Measurements from ENCODE around the gene MPP2.

Gene MPP2

DNA sequence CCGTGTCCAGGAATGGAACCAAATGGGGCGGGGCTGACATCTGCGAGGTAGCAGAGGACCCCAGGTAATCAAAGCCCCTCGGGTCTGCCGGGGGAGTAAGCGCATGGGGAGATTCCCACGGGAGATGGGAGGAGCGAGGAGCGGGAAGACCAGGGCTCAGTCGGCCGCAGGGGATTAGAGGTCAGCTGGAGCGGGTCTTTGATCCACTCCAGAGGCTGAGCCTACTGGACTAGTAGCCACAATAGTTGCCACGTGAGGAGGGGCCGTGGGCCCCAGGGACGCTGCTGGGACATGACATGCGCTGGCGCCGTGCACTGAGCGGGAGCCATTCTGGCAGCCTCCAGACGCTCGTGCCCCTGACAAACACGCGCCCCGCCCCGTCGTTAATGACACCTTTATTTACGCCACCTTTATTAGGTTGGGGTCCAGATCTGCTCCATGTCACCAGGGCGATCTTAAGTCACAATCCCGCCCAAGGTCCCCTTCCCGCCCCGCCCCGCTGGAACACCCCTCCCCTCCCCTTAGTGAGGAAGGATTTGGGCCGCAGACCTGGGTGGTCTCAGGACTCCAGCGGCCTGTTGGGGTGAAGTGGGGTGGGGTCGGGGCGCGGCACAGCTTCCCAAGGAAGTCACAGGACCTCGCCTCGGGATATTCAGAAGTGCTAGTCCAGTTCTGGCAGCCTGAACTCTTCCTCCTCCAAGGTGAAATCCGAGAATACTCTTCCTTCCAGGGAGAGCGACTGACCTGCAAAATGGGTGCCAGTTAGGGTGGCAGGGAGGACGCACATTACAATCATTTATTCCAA lies 19.9 kb upstream of the MPP2 start:
- no peak overlapping the region for H3K27ac ChIP-seq (ENCODE audit: low read length)
- H3K9me2 ChIP-seq (replicated peaks; ENCODE audit: insufficient read depth, low read length) = no peaks in the 10 kb centered on the region
- no peaks in the 10 kb centered on the region for H3F3A ChIP-seq (ENCODE audit: insufficient read depth, low read length)
- H4K20me1 ChIP-seq (ENCODE audit: insufficient read depth, low read length) = no peaks in the 10 kb centered on the region
- TF ChIP-seq, protein P1, sequence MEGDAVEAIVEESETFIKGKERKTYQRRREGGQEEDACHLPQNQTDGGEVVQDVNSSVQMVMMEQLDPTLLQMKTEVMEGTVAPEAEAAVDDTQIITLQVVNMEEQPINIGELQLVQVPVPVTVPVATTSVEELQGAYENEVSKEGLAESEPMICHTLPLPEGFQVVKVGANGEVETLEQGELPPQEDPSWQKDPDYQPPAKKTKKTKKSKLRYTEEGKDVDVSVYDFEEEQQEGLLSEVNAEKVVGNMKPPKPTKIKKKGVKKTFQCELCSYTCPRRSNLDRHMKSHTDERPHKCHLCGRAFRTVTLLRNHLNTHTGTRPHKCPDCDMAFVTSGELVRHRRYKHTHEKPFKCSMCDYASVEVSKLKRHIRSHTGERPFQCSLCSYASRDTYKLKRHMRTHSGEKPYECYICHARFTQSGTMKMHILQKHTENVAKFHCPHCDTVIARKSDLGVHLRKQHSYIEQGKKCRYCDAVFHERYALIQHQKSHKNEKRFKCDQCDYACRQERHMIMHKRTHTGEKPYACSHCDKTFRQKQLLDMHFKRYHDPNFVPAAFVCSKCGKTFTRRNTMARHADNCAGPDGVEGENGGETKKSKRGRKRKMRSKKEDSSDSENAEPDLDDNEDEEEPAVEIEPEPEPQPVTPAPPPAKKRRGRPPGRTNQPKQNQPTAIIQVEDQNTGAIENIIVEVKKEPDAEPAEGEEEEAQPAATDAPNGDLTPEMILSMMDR (IDR thresholded peaks at IDR 0.05; ENCODE audit: low read length) = no peak
- no peak for TF ChIP-seq EZH2 (optimal IDR thresholded peaks at IDR 0.05; ENCODE audit: low read depth, low read length)
- no peak for TF ChIP-seq EZH2phosphoT487 (IDR thresholded peaks at IDR 0.05; ENCODE audit: low read length)
- H3K9ac ChIP-seq (ENCODE audit: low read length) = no peak overlapping the region
- H3K4me2 ChIP-seq (ENCODE audit: low read depth, low read length) = peak overlapping the region; percentile 21; the same call in 1 of the 2 replicates
- no peaks in the 10 kb centered on the region for H3K79me2 ChIP-seq (ENCODE audit: low read length)
- peaks cover 28% of the 10 kb centered on the region for H3K27me3 ChIP-seq (replicated peaks; ENCODE audit: insufficient read depth, low read length)
- H3K9me3 ChIP-seq (replicated peaks; ENCODE audit: insufficient read depth, low read length) = no peaks in the 10 kb centered on the region
- no peak for DNase-seq
- H3K4me1 ChIP-seq (ENCODE audit: low read length) = 0 out of 2 replicates have a peak, but pooled peaks cover 3% of the 10 kb centered on the region
- H3K36me3 ChIP-seq (replicated peaks; ENCODE audit: insufficient read depth, low read length) = no peaks in the 10 kb centered on the region
- H3K4me3 ChIP-seq (ENCODE audit: low read length) = no peak overlapping the region
- H2AFZ ChIP-seq (ENCODE audit: low read length) = no peak overlapping the region

- H3K9me3 ChIP-seq (replicated peaks; ENCODE audit: insufficient read depth, low read length) = no peaks in the 10 kb centered on the region
- H3K4me1 ChIP-seq (ENCODE audit: low read length) = 0 out of 2 replicates have a peak, but pooled peaks cover 3% of the 10 kb centered on the region
- TF ChIP-seq, protein P1 (IDR thresholded peaks at IDR 0.05; ENCODE audit: low read length) = no peak
- no peak for TF ChIP-seq EZH2 (optimal IDR thresholded peaks at IDR 0.05; ENCODE audit: low read depth, low read length)
- TF ChIP-seq EZH2phosphoT487 (IDR thresholded peaks at IDR 0.05; ENCODE audit: low read length) = no peak
- no peak overlapping the region for H3K27ac ChIP-seq (ENCODE audit: low read length)
- no peak for DNase-seq
- H3K9ac ChIP-seq (ENCODE audit: low read length) = no peak overlapping the region
- H3F3A ChIP-seq (ENCODE audit: insufficient read depth, low read length) = no peaks in the 10 kb centered on the region
- no peaks in the 10 kb centered on the region for H3K79me2 ChIP-seq (ENCODE audit: low read length)
- H2AFZ ChIP-seq (ENCODE audit: low read length) = no peak overlapping the region
- H3K4me2 ChIP-seq (ENCODE audit: low read depth, low read length) = no peak overlapping the region
- H3K4me3 ChIP-seq (ENCODE audit: low read length) = no peak overlapping the region
- H3K36me3 ChIP-seq (replicated peaks; ENCODE audit: insufficient read depth, low read length) = no peaks in the 10 kb centered on the region
- H3K27me3 ChIP-seq (replicated peaks; ENCODE audit: insufficient read depth, low read length) = peaks cover 28% of the 10 kb centered on the region
- H4K20me1 ChIP-seq (ENCODE audit: insufficient read depth, low read length) = no peaks in the 10 kb centered on the region
- no peaks in the 10 kb centered on the region for H3K9me2 ChIP-seq (replicated peaks; ENCODE audit: insufficient read depth, low read length)
Observed at GRCh38 chr17:43924558-43924957, 17.2 kb upstream of the MPP2 start.

- Histone ChIP-seq H3K9me2 (replicated peaks; ENCODE audit: insufficient read depth, low read length) (no peaks in the 10 kb centered on the region), H3K27ac (ENCODE audit: low read length) (no peak overlapping the region), H3K4me1 (ENCODE audit: low read length) (no peaks in the 10 kb centered on the region), H3K36me3 (replicated peaks; ENCODE audit: insufficient read depth, low read length) (no peaks in the 10 kb centered on the region), H3K9me3 (replicated peaks; ENCODE audit: insufficient read depth, low read length) (no peaks in the 10 kb centered on the region), H3K4me3 (ENCODE audit: low read length) (no peak overlapping the region), H3K4me2 (ENCODE audit: low read depth, low read length) (no peak overlapping the region), H4K20me1 (ENCODE audit: insufficient read depth, low read length) (no peaks in the 10 kb centered on the region), H3K9ac (ENCODE audit: low read length) (no peak overlapping the region), H3K27me3 (replicated peaks; ENCODE audit: insufficient read depth, low read length) (peaks cover 3% of the 10 kb centered on the region), H2AFZ (ENCODE audit: low read length) (no peak overlapping the region), H3K79me2 (ENCODE audit: low read length) (no peaks in the 10 kb centered on the region), H3F3A (ENCODE audit: insufficient read depth, low read length) (peaks cover 2% of the 10 kb centered on the region; the same call in 1 of the 2 replicates)
- TF ChIP-seq EZH2phosphoT487 (IDR thresholded peaks at IDR 0.05; ENCODE audit: low read length) = no peak
- no peak for TF ChIP-seq EZH2 (optimal IDR thresholded peaks at IDR 0.05; ENCODE audit: low read depth, low read length)
- TF ChIP-seq, protein P1 (IDR thresholded peaks at IDR 0.05; ENCODE audit: low read length) = no peak
- DNase-seq = no peak
Observed at GRCh38 chr17:43920500-43921095, 13.3 kb upstream of the MPP2 start.

All from MM.1S (cell line).